ENCODE data around the gene ABCC4. TPM values are rescaled to one million over a fixed set of nuclear protein-coding genes. Genes with fewer than 3 reads are reported as not detected.

The ABCC4 gene
- total RNA-seq, 2 experiments from 2014 or later: 9.6 to 11.8 TPM

GRCh38 chr13:95153647-95154412 is 147.4 kb downstream of the ABCC4 start:
- DNase-seq: no peak
- H3K9me3 Mint-ChIP-seq: no peaks in the 10 kb centered on the region
- H3K27me3 Mint-ChIP-seq: no peaks in the 10 kb centered on the region
- intact Hi-C loops (cut with micrococcal nuclease): no loop called here
- H3K27ac Mint-ChIP-seq: no peak overlapping the region
- no peak for ATAC-seq
- no peaks in the 10 kb centered on the region for H3K4me1 Mint-ChIP-seq (ENCODE audit: low read depth)
- ChIA-PET CTCF (interaction anchor here (1.2 kb wide), 1 partner anchor 36 kb away, joined by 6 read pairs; no protein-coding TSS in a partner anchor), POLR2A (interaction anchor here (0.7 kb wide), 1 partner anchor 262 kb away, joined by 3 read pairs; no protein-coding TSS in a partner anchor)
- H3K36me3 Mint-ChIP-seq (ENCODE audit: low read depth): peaks cover 12% of the 10 kb centered on the region
- TF ChIP-seq CTCF (IDR thresholded peaks at IDR 0.05): no peak
- H3K4me3 Mint-ChIP-seq: no peak overlapping the region

GRCh38 chr13:95151942-95152587 is 149.2 kb downstream of the ABCC4 start:
- POLR2A ChIA-PET: no interaction called here
- CTCF ChIA-PET: no interaction called here
- TF ChIP-seq CTCF (IDR thresholded peaks at IDR 0.05): no peak
- H3K4me1 Mint-ChIP-seq (ENCODE audit: low read depth): no peaks in the 10 kb centered on the region
- no peak overlapping the region for H3K27ac Mint-ChIP-seq
- H3K36me3 Mint-ChIP-seq (ENCODE audit: low read depth): peaks cover 7% of the 10 kb centered on the region
- intact Hi-C loops (cut with micrococcal nuclease): no loop called here
- H3K9me3 Mint-ChIP-seq: no peaks in the 10 kb centered on the region
- DNase-seq: no peak
- ATAC-seq: no peak
- H3K27me3 Mint-ChIP-seq: no peaks in the 10 kb centered on the region
- no peak overlapping the region for H3K4me3 Mint-ChIP-seq

GRCh38 chr13:95150555-95150954 is 150.7 kb downstream of the ABCC4 start:
- Mint-ChIP-seq H3K4me1 (ENCODE audit: low read depth) (no peaks in the 10 kb centered on the region), H3K36me3 (ENCODE audit: low read depth) (peaks cover 10% of the 10 kb centered on the region), H3K9me3 (no peaks in the 10 kb centered on the region), H3K27me3 (no peaks in the 10 kb centered on the region), H3K27ac (no peak overlapping the region), H3K4me3 (no peak overlapping the region)
- CTCF ChIA-PET: interaction anchor here (1.2 to 1.4 kb wide), 2 partner anchors 41 to 254 kb away, joined by 3 read pairs; no protein-coding TSS in a partner anchor
- TF ChIP-seq CTCF (IDR thresholded peaks at IDR 0.05): no peak
- intact Hi-C loops (cut with micrococcal nuclease): no loop called here
- ATAC-seq: no peak
- POLR2A ChIA-PET: no interaction called here
- DNase-seq: no peak

GRCh38 chr13:95146486-95146885 is 154.8 kb downstream of the ABCC4 start:
- ChIA-PET CTCF (no interaction called here), POLR2A (no interaction called here)
- Mint-ChIP-seq H3K36me3 (ENCODE audit: low read depth) (peaks cover 30% of the 10 kb centered on the region), H3K27ac (no peak overlapping the region), H3K4me1 (ENCODE audit: low read depth) (no peaks in the 10 kb centered on the region), H3K27me3 (no peaks in the 10 kb centered on the region), H3K4me3 (no peak overlapping the region), H3K9me3 (no peaks in the 10 kb centered on the region)
- no peak for TF ChIP-seq CTCF (IDR thresholded peaks at IDR 0.05)
- intact Hi-C loops (cut with micrococcal nuclease): no loop called here
- ATAC-seq (no peak), DNase-seq (no peak)

GRCh38 chr13:95145587-95145986 is 155.7 kb downstream of the ABCC4 start:
- ChIA-PET POLR2A (no interaction called here), CTCF (interaction anchor here (1.3 kb wide), 1 partner anchor 10 kb away, joined by 3 read pairs; no protein-coding TSS in a partner anchor)
- H3K4me1 Mint-ChIP-seq (ENCODE audit: low read depth): no peaks in the 10 kb centered on the region
- no peak for ATAC-seq
- intact Hi-C loops (cut with micrococcal nuclease): no loop called here
- H3K4me3 Mint-ChIP-seq: no peak overlapping the region
- H3K27ac Mint-ChIP-seq: no peak overlapping the region
- H3K36me3 Mint-ChIP-seq (ENCODE audit: low read depth): peaks cover 35% of the 10 kb centered on the region
- no peak for TF ChIP-seq CTCF (IDR thresholded peaks at IDR 0.05)
- no peak for DNase-seq
- H3K27me3 Mint-ChIP-seq: no peaks in the 10 kb centered on the region
- no peaks in the 10 kb centered on the region for H3K9me3 Mint-ChIP-seq

Measured in activated CD8-positive, alpha-beta T cell treated with anti-CD3 and anti-CD28 coated beads for 36 hours (primary cell).